Mammary epithelial cell (primary cell): ENCODE results near the gene FHIT.

Experiments used
- CTCF ChIP-seq, 2 donors: IDR thresholded peaks in 1 of 2; conservative IDR thresholded peaks in 1 of 2; 2 replicates each; pipeline ENCODE4 v1.5.1; 2011 to 2012; ENCODE audit warnings: inconsistent platforms in 2 of 2, low read length in 2 of 2, mild to moderate bottlenecking in 2 of 2, control low read depth in 1 of 2, low read depth in 1 of 2; ENCODE audit not compliant: insufficient read depth in 1 of 2; ENCODE audit errors: extremely low read depth in 1 of 2
- EZH2 ChIP-seq: IDR thresholded peaks from 2 replicates; pipeline ENCODE4 v1.6.1; 2012; ENCODE audit warnings: low read length, inconsistent platforms, borderline replicate concordance

- TF ChIP-seq CTCF (conservative IDR thresholded peaks at IDR 0.05 in 1 of 2, IDR thresholded peaks at IDR 0.05 in 1 of 2; ENCODE audit: extremely low read depth in 1 of 2, insufficient read depth in 1 of 2, low read depth in 1 of 2, low read length in 2 of 2) = no peak
- no peak for TF ChIP-seq EZH2
These were observed 1462.5 kb downstream of the FHIT start for GRCh38 chr3:59788801-59789200.
